Hepatocyte (in vitro differentiated cells): ENCODE data around the gene EFNA4. TPM values are rescaled to one million over a fixed set of nuclear protein-coding genes. Genes with fewer than 3 reads are reported as not detected.

Experiments
- DNase-seq: peaks from one replicate; pipeline ENCODE4 v3.0.0-alpha.2; 2016; ENCODE audit warnings: low spot score
- H2AFZ ChIP-seq: fragments of 200-600 bp; sonication (generic); 2 replicates; pipeline ENCODE4 v1.6.0; 2016; ENCODE audit warnings: antibody characterized with exemption, mild to moderate bottlenecking
- H3K27ac ChIP-seq: fragments of 200-600 bp; sonication (generic); 2 replicates; pipeline ENCODE4 v1.5.1; 2016; ENCODE audit warnings: mild to moderate bottlenecking
- H3K27me3 ChIP-seq: fragments of 200-600 bp; sonication (generic); 2 replicates; pipeline ENCODE4 v1.6.1; 2016
- H3K36me3 ChIP-seq: fragments of 200-600 bp; sonication (generic); replicated peaks from 2 replicates; pipeline ENCODE4 v1.5.1; 2016; ENCODE audit warnings: low read depth; ENCODE audit not compliant: insufficient read depth
- H3K4me1 ChIP-seq: fragments of 200-600 bp; sonication (generic); 2 replicates; pipeline ENCODE4 v1.5.1; 2016; ENCODE audit warnings: mild to moderate bottlenecking, moderate library complexity; ENCODE audit not compliant: insufficient read depth
- H3K4me2 ChIP-seq: fragments of 200-600 bp; sonication (generic); 2 replicates; pipeline ENCODE4 v1.6.0; 2016
- H3K4me3 ChIP-seq: fragments of 200-600 bp; sonication (generic); 2 replicates; pipeline ENCODE4 v1.5.1; 2016; ENCODE audit warnings: mild to moderate bottlenecking
- H3K79me2 ChIP-seq: fragments of 200-600 bp; sonication (generic); 2 replicates; pipeline ENCODE4 v1.6.0; 2017; ENCODE audit warnings: mild to moderate bottlenecking
- H3K9me2 ChIP-seq: fragments of 200-600 bp; sonication (generic); replicated peaks from 2 replicates; pipeline ENCODE4 v1.6.0; 2017; ENCODE audit warnings: mild to moderate bottlenecking; ENCODE audit not compliant: insufficient read depth
- H3K9me3 ChIP-seq: fragments of 200-600 bp; sonication (generic); 2 replicates; pipeline ENCODE4 v1.5.1; 2016; ENCODE audit warnings: low read depth, mild to moderate bottlenecking
- H4K20me1 ChIP-seq: fragments of 200-600 bp; sonication (generic); 2 replicates; pipeline ENCODE4 v1.6.0; 2016; ENCODE audit warnings: mild to moderate bottlenecking; ENCODE audit not compliant: insufficient read depth, poor library complexity, severe bottlenecking
- EZH2 ChIP-seq: fragments of 200-600 bp; sonication (generic); IDR thresholded peaks from 2 replicates; pipeline ENCODE4 v1.6.1; 2016; ENCODE audit warnings: antibody characterized with exemption, mild to moderate bottlenecking, borderline replicate concordance
- EZH2phosphoT487 ChIP-seq: fragments of 200-600 bp; sonication (generic); IDR thresholded peaks from one replicate; pipeline ENCODE4 v1.6.1; 2018; ENCODE audit warnings: antibody characterized with exemption, mild to moderate bottlenecking, low read depth, moderate library complexity; ENCODE audit not compliant: unreplicated experiment, severe bottlenecking
- whole genome bisulfite sequencing: methylation state at CpG from one replicate; pipeline ENCODE4 v1.1.6; 2016; ENCODE audit warnings: low lambda C conversion rate; ENCODE audit errors: missing lambda C conversion rate; 5-methylcytosine and 5-hydroxymethylcytosine counted together
- polyA plus RNA-seq: library from polyadenylated mRNA; unstranded; fragments of >200 nt; fragmentation: Nextera tagmentation; extraction: Ambion mirVana; gene quantifications from 2 replicates; pipeline ENCODE4 v1.2.1, GENCODE V29; 2016
- total RNA-seq: library from RNA; depleted of rRNA; stranded (reverse); fragments of >200 nt; gene quantifications from 2 replicates; pipeline ENCODE4 v1.2.3, GENCODE V29; 2014
- TF ChIP-seq, protein P1 (sequence below): fragments of 200-600 bp; sonication (generic); IDR thresholded peaks from 2 replicates; pipeline ENCODE4 v1.5.1; 2016; ENCODE audit warnings: antibody characterized with exemption, mild to moderate bottlenecking; ENCODE audit not compliant: poor library complexity

EFNA4 gene
- total and polyA plus RNA-seq, 2 experiments from 2014 or later, result 18.1 to 20.5 TPM

- Histone ChIP-seq H3K4me2 (peak overlapping the region; percentile 93), H4K20me1 (peaks cover 3% of the 10 kb centered on the region), H3K9me3 (no peaks in the 10 kb centered on the region), H3K36me3 (no peaks in the 10 kb centered on the region), H2AFZ (peak overlapping the region; percentile 50), H3K4me3 (peak overlapping the region; percentile 77), H3K27ac (peak overlapping the region; percentile 97), H3K27me3 (no peaks in the 10 kb centered on the region), H3K4me1 (peaks cover 15% of the 10 kb centered on the region), H3K79me2 (peaks cover 28% of the 10 kb centered on the region), H3K9me2 (no peaks in the 10 kb centered on the region)
- TF ChIP-seq EZH2, result no peak
- no peak for TF ChIP-seq EZH2phosphoT487
- TF ChIP-seq, protein P1, sequence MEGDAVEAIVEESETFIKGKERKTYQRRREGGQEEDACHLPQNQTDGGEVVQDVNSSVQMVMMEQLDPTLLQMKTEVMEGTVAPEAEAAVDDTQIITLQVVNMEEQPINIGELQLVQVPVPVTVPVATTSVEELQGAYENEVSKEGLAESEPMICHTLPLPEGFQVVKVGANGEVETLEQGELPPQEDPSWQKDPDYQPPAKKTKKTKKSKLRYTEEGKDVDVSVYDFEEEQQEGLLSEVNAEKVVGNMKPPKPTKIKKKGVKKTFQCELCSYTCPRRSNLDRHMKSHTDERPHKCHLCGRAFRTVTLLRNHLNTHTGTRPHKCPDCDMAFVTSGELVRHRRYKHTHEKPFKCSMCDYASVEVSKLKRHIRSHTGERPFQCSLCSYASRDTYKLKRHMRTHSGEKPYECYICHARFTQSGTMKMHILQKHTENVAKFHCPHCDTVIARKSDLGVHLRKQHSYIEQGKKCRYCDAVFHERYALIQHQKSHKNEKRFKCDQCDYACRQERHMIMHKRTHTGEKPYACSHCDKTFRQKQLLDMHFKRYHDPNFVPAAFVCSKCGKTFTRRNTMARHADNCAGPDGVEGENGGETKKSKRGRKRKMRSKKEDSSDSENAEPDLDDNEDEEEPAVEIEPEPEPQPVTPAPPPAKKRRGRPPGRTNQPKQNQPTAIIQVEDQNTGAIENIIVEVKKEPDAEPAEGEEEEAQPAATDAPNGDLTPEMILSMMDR, result no peak
- DNase-seq, result peak; percentile 81
- WGBS, result 3% methylated on average over 13 of the region's 14 CpGs
Measured at GRCh38 chr1:155064111-155064831, 731 bp downstream of the EFNA4 start.

- WGBS, result 54% methylated on average over 5 of the region's 5 CpGs
- DNase-seq, result no peak
- no peaks in the 10 kb centered on the region for H3K36me3 ChIP-seq
- H3K27me3 ChIP-seq, result no peaks in the 10 kb centered on the region
- peak overlapping the region; percentile 93 for H3K4me2 ChIP-seq
- peaks cover 3% of the 10 kb centered on the region for H4K20me1 ChIP-seq
- no peaks in the 10 kb centered on the region for H3K9me2 ChIP-seq
- H3K4me1 ChIP-seq, result peaks cover 18% of the 10 kb centered on the region
- H3K4me3 ChIP-seq, result peak overlapping the region; percentile 77
- peaks cover 28% of the 10 kb centered on the region for H3K79me2 ChIP-seq
- TF ChIP-seq, protein P1, result no peak
- TF ChIP-seq EZH2 (no peak), EZH2phosphoT487 (no peak)
- peak overlapping the region; percentile 97 for H3K27ac ChIP-seq
- no peak overlapping the region for H2AFZ ChIP-seq
- no peaks in the 10 kb centered on the region for H3K9me3 ChIP-seq
Measured at GRCh38 chr1:155064832-155065429, 1.4 kb downstream of the EFNA4 start.

DNA sequence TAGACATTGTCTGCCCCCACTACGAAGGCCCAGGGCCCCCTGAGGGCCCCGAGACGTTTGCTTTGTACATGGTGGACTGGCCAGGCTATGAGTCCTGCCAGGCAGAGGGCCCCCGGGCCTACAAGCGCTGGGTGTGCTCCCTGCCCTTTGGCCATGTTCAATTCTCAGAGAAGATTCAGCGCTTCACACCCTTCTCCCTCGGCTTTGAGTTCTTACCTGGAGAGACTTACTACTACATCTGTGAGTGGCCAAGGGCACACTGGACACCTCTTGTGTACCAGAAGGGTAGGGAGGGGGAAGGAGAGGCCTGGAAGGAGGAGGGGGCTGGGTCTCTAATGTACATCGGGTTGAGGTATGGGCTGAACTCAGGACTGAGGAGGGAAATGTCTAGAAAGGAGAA lies 3.2 kb downstream of the EFNA4 start:
- no peak overlapping the region for H3K27ac ChIP-seq
- no peaks in the 10 kb centered on the region for H3K36me3 ChIP-seq
- H3K4me1 ChIP-seq, result peaks cover 30% of the 10 kb centered on the region
- peaks cover 28% of the 10 kb centered on the region for H3K79me2 ChIP-seq
- no peak overlapping the region for H3K4me3 ChIP-seq
- peaks cover 3% of the 10 kb centered on the region for H4K20me1 ChIP-seq
- H3K4me2 ChIP-seq, result no peak overlapping the region
- peaks cover 2% of the 10 kb centered on the region for H3K27me3 ChIP-seq
- TF ChIP-seq, protein P1, result no peak
- no peak for DNase-seq
- WGBS, result 93% methylated on average over 8 of the region's 8 CpGs
- H3K9me2 ChIP-seq, result no peaks in the 10 kb centered on the region
- H3K9me3 ChIP-seq, result no peaks in the 10 kb centered on the region
- no peak overlapping the region for H2AFZ ChIP-seq
